ENCODE results near the gene ECHDC1. TPM values are rescaled to one million over a fixed set of nuclear protein-coding genes. Genes with fewer than 3 reads are reported as not detected.
"Not testable (repeated sequence)": the region's sequence is repeated elsewhere in the genome, so short reads cannot be mapped to it uniquely, and the experiment has no call there.

ECHDC1 gene
- total RNA-seq, 1 donor from 2014 or later: 43.4 TPM

DNA sequence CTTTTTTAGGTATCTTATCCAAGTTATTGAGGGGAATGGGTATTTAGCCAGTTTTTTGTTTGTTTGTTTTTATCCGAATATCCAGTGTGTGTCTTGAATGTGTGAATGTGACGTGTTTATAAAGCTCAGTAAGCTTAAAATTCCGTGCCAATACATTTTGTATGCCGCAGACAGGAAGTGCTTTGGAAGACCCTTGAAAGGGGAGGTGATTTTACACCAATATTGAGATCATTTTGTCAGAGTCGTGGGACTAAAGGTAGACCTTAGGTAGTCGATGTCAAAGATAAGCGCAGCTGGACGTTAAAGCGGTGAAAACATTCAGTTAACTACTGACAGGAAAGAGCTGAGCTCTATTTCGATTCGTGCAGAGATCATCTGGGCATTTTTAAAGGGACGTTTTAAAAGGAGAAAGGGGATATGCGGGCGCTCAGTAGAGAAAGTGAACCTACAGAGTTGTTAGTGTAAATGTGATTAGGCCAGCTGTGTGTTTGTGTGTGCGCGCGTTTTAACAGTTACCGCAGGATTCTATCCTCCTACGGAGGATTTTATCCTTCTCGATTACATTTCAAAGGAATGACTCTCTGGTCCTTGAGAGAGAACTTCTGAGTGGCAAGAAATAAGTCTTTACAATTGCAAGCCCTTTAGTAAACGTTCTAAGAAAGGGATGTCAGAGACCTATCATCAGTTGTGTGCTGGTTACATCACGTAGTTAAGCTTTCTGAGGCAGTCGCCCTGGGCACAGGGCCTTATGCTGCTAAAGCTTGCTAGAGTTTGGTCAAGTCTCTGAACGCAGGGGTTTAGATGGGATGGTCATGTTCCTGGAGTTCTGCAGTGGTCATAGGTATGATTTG lies 625 bp upstream of the ECHDC1 start:
- no peak for DNase-seq
- intact Hi-C loops (cut with micrococcal nuclease): no loop called here
- peak; percentile 8 for ATAC-seq

DNA sequence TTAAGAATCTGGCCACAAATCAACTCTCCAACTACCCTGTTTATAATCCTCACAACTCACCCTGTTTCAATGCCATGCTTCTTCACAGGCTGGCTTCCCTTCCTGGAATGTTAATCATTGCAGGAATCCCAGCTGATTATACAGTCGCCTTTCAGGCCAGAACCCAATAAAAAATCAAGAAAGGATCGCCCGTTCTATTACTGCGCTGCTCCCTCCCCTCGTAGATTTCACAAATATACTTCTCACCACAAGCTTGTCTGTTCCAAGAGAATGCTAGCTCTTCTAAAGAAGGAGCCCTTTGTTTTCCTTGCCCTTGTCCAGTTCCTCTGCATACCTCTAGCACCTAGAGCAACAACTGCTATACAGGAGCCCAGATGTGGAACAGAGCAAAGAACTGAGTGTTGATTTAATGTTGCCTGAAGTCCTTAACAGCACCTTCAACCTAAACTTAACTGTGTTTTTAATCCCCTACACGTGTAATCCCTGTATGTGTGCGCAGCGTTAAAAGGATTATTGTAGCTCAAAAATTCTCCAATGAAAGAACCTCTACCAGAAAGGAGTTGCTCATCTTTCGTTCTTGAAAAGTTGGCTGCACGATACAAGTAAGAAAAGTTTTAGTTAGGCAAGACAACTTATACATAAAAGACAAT lies 988 bp downstream of the ECHDC1 start:
- intact Hi-C loops (cut with micrococcal nuclease): no loop called here
- peak; percentile 24 for ATAC-seq
- no peak for DNase-seq

DNA sequence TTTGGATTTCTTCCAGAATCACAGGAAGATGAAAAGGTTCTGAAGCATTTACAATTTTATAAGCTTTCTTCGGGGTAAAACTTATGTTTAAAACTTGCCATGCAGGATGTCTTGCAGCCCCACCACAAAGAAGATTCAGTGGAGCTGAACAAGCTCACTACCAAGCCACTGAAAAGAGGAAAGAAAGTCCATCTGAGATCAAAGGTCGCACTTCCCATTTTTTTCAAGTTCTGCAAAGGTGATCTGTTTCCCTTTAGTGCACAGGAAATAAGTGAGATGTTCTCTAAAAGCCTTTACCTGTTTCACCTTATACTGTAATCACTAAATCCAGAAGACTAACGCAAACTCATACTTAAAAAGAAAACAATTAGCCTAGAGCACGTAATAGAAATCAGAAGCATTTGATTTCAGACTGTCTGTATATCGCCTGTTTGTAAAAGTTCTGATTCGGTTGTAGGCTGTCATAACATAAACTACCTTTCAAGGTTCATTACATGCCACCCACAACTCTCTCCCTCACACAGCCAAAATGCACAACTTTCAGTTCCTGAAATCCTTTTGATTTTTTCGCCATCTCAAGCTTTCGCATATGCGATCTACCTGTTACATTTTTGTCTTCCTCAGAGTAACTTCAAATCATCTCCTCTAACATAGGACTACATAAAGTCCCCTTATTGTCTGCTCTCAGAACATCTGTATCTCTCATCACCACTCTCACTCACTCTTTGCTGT lies 1.8 kb downstream of the ECHDC1 start:
- ATAC-seq: no peak
- intact Hi-C loops (cut with micrococcal nuclease): no loop called here

DNA sequence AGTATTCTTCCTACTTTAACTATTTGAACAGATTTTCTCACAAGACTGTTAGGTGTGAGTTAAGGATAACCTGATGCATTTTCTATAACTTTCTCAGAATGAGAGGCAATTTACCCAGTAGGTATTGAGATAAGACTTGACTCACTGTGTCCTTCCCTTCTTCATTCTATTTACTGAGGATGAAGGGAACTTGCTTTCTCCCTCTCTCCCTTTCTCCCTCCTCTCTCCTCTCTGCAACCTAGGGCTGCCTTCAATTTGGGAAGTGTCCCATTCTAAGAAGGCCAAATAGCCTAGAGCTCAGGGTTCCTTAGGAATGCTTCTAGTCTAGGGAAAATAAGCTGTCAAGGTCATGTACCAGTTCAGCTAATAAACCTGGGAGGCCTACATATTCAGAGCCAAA lies 3.2 kb downstream of the ECHDC1 start:
- intact Hi-C loops (cut with micrococcal nuclease): no loop called here
- DNase-seq (no peak), ATAC-seq (no peak)

More for the DNA sequence above, 1.8 kb downstream of the ECHDC1 start:
- DNase-seq: no peak

DNA sequence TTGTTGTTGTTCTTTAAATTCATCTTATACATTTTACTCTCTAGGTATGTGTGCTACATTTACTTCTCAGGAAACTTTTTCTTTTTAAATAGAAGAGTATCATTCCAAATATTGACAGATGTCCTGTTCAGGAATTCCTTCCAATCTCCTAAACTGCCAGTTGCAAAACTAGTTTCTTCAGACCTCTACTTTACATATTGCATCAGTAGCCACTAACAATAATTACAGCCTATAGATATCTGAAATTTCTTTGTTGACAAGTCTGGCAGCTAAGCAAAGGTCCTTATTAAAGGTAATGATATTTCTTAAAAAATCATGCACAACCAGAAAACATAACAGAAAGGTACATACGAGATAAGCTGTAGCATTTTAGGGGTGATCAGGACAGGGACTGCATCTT lies 4.5 kb downstream of the ECHDC1 start:
- DNase-seq (no peak), ATAC-seq (no peak)
- intact Hi-C loops (cut with micrococcal nuclease): no loop called here

DNA sequence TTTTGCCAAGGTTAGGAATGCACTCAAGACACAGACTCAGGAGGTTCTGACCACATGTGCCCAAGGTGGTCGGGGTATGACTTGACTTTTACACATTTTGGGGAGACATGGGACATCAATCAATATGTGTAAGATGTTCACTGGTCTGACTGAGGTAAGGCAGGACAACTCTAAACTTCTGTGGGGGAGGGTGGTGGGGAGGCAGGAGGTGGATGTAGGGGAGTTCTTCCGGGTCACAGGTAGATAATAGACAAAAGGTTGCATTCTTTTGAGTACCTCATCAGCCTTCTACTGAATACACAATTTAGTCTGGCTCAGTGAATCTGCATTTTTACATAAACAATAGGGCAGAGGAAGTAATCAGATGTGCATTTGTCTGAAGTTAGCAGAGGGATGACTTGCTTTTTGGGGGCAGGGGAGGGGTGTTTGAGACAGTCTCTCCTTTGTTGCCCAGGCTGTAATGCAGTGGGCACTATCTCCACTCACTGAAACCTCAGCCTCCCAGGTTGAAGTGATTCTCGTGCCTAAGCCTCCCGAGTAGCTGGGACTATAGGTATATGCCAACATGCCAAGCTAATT lies 10.9 kb downstream of the ECHDC1 start:
- intact Hi-C loops (cut with micrococcal nuclease): no loop called here
- DNase-seq (no peak), ATAC-seq (no peak)

DNA sequence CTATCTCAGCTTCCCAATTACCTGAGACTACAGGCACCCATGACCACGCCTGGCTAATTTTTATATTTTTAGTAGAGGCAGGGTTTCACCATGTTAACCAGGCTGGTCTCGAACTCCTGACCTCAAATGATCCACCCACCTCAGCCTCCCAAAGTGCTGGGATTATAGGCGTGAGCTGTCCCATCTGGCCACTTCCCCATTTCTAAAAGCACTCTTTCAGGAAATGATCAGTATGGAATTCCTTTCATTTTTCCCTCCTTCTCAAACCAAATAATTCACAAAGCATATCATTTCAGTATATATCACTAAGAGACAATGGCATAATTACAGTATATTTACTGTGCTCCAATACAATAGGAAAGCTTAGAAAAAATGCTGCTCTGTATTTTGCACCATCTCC lies 12.2 kb downstream of the ECHDC1 start:
- DNase-seq; ATAC-seq; intact Hi-C loops (cut with micrococcal nuclease): not testable (repeated sequence)

DNA sequence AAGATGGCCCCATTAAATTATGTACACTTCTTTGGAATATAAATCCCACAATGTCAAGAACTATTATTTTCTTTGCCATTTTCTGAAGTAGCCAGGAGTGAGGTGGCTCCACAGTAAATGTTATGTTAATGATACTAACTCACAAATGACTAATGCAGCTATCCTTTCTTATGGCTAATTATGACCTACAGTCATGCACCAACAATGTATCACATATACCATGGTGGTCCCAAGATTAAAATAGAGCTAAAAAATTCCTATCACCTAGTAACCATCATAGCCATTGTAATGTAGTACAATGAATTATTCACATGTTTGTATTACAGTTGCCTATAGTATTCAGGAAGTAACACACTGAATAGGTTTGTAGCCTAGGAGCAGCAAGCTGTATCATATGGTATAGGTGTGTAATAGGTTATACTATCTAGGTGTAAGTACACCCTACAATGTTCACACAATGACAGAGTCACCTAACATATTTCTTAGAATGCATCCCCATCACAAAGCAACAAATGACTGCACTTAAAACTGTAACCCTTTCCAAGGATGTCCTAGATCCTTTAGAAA lies 15.3 kb downstream of the ECHDC1 start:
- ATAC-seq (no peak), DNase-seq (no peak)
- intact Hi-C loops (cut with micrococcal nuclease): no loop called here

DNA sequence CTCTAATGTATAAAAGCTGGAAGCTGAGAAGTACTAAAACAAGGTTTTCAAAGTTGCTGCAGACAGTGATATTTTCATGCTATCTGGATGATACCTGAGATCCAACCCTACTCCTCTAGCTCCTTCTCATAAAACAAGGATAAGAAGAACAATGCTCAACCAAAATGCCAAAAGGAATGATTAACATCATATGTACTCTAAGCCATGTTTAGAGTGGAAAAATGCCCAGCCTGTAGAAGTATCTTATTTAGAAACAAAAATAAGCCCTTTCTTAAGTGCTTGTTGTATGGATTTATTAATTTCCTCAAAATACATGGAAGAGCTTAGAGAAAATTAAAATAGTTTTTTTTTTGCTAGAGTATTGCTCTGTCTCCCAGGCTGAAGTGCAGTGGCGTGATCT lies 23.7 kb downstream of the ECHDC1 start:
- ATAC-seq (no peak), DNase-seq (no peak)
- intact Hi-C loops (cut with micrococcal nuclease): no loop called here

DNA sequence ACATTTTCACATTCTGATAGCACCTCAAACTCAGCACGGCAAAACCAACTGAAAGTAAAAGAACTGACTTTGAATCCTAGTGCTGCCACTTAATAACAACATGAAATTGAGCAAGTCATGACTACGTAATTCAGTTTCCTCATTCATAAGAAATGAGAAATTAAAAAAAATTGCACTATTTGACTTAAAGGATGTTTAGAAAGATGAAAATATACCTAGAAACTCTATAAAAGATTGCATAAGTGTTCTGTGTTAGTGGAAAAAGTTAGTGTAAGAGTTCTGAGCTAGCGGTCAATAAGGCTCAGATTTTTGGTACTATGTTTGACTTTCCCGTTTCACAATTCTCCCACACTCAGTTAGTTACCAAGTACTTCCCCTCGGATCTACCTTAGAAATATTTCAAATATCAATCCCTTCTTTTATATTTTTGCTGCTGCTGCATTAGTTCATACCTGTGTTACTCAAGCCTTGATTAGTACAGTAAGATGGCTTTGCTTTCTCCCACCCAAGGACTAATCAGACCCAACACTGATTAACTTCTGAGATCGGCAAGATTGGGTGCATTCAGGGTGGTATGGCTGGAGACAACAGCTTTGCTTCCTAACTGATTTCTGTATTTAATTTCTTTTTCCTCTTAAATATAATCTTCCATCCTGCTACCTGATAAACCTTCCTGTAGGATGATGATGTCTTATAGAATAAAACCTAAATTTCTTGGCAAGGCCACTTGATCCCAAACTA lies 25.9 kb downstream of the ECHDC1 start:
- DNase-seq (no peak), ATAC-seq (no peak)
- intact Hi-C loops (cut with micrococcal nuclease): no loop called here

DNA sequence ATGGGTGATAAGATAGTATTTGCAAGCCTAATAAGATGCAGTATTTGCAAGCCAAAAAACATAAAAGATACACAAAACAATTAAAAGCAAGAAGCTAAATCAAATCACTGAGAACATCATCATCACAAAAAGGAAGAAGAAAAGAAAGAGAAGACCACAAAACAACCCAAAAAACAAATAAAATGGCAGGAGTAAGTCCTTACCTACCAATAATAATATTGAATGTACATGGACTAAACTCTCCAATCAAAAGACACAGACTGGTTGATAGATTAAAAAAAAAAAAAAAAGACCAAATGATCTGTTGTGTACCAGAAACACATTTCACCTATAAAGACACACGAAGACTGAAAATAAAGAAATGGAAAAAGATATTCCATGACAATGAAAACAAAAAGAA lies 37.7 kb downstream of the ECHDC1 start:
- no peak for DNase-seq
- no peak for ATAC-seq
- intact Hi-C loops (cut with micrococcal nuclease): no loop called here

DNA sequence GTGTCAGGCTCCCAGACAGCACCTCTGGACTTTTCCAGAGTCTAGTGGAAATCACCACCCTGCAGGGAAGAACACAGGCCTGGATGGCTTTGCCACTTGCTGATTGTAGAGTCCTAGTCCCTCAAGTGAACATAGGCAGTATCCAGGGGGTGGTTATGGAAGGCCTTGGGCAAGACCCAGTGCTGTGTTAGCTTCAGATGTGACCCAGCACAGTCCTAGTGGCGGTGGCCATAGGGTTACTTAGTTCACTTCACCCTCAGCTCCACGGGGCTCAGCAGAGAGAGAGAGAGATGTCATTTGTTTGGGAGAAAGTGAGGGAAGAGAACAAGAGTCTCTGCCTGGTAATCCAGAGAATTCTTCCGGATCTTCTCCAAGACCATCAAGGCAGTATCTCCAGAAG lies 39.5 kb downstream of the ECHDC1 start:
- ATAC-seq (no peak), DNase-seq (no peak)
- intact Hi-C loops (cut with micrococcal nuclease): no loop called here

DNA sequence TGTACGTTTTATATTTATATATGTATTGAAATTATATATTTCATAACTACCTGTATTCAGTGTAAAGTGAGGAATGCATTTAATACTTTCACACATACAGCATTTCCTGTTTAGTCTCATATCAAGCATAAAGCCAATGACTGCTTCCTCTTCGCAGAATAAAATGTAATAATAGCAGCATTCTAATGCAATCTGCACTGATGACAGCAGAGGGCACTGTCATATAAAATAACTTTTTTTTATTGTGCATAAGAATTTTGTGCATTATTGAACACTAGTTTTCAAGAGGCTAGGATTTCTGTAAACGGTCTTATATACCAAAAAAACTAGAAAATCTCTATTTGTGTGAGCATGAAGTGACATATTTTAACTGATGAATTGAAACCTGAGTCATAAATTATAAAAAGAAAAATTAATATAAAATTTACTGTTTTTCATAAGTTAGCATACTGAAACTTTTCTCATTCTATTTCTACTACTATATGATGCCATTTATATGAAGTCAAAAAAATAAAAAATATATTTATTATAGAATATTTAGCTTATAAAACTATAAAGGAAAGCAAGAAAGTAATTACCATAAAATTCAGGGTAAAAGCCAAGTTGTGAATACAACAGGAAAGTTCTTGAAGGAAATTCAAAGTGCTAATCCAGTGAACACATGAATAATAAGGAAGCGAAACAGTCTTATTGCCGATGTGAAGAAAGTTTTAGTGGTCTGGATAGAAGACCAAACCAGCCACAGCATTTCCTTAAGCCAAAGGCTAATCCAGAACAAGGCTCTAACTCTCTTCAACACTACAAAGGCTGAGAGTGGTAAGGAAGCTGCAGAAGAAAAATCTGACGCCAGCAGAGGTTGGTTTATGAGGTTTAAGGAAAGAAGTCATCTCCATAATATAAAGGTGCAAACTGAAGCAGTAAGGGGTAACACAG lies 40.4 kb downstream of the ECHDC1 start:
- intact Hi-C loops (cut with micrococcal nuclease): no loop called here
- DNase-seq (no peak), ATAC-seq (peak; percentile 30)

DNA sequence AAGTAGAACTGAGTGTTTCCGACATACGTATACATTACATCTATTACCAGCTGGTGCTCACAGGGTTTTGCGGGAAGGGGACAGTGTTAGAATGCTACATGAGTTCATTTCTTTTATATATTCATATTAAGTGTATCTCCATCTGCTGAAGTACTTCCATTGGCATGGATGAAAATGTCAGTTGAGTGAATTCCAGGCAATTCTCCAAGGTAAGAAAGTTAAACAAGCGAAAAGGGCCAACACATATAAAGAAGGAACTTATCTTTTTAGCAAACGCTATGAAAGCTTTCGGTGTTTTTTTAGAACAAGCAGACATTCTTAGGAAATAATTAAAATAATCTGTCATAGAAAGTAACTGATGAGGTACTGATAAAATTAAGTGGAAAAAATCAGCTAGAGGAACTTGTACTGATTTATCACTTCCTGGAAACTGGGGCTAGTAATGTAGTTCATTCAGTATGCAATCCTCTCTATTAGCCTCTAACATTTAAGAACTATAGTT lies 42.2 kb downstream of the ECHDC1 start:
- intact Hi-C loops (cut with micrococcal nuclease): no loop called here
- no peak for ATAC-seq
- DNase-seq: no peak

DNA sequence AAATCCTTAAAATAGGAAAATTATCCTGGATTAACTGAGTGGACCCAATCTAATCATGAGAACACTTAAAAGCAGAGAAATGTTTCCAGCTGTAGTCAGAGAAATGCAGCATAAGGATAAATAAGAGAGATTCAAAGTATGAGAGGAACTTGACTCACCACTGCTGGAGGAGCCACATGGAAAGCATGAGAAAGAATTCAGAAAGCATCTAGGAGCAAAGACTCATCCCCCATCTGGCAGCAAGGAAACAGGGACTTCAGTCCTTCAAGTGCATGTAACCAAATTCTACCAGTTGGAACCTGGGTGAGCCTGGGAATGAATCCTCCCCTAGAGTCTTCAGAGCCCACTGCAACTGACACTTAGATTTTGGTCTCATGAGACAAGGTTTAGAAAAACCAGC lies 43.0 kb downstream of the ECHDC1 start:
- no peak for DNase-seq
- peak; percentile 31 for ATAC-seq
- intact Hi-C loops (cut with micrococcal nuclease): no loop called here

DNA sequence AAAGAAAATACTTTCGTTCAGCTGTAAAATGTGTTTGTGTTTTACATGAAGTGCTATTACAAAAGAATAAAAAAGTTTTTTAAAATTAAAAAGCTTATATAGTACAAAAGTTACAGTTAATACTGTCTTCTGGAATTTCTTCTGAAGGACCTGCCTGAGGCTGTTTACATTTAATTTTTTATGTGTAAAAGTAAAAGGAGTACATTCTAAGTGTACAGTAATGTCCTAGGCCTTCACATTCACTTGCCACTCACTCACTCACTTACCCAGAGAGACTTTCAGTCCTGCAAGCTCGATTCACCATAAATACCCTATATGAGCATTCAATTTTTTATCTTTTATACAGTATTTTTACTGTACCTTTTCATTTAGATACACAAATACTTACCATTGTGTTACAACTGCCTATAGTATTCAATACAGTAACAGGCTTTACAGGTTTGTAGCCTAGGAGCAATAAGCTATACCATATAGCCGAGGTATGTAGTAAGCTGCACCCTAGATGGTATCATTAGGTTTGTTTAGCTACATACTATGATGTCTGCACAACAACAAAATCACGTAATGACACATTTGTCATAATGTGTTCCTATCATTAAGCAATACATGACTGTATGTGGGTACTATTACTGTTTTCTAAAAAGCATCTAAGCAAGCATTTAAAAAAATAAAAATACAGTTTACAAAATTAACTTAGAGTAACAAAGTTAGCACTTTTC lies 43.7 kb downstream of the ECHDC1 start:
- ATAC-seq: no peak
- no peak for DNase-seq
- intact Hi-C loops (cut with micrococcal nuclease): no loop called here

DNA sequence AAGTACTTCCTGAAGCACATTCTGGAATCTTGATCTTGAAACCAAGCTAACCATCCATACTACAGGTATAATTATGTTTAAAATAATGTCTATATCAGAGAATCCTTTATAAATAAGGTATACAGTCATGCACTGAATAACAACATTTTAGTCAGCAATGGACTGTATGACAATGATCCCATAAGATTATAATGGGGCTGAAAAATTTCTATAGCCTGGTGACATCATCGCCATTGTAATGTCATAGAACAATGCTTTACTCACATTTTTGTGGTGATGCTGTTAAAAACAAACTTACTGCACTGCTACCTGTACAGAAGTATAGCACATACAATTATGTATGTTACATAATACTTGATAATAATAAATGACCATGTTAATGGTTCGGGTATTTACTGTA lies 44.9 kb downstream of the ECHDC1 start:
- intact Hi-C loops (cut with micrococcal nuclease): no loop called here
- ATAC-seq (no peak), DNase-seq (no peak)
